VCaP (cell line): ENCODE measurements around the gene MAGEA11.
A peak's percentile ranks its signal among the peaks of the same experiment; 100 is the strongest.
"Not testable (repeated sequence)": the region's sequence is repeated elsewhere in the genome, so short reads cannot be mapped to it uniquely, and the experiment has no call there.

Experiments
- H3K27ac ChIP-seq: fragments of 450-650 bp; 2 replicates; pipeline ENCODE4 v1.5.1; 2017
- CTCF ChIP-seq: fragments of 450-650 bp; conservative IDR thresholded peaks from 2 replicates; pipeline ENCODE4 v1.5.1; 2017; ENCODE audit warnings: mild to moderate bottlenecking, moderate library complexity

The MAGEA11 gene

GRCh38 chrX:149713279-149714050 lies 1.6 kb downstream of the MAGEA11 start:
- H3K27ac ChIP-seq = no peak overlapping the region
- TF ChIP-seq CTCF = no peak

GRCh38 chrX:149715468-149715867 lies 3.6 kb downstream of the MAGEA11 start:
- H3K27ac ChIP-seq = no peak overlapping the region
- no peak for TF ChIP-seq CTCF

GRCh38 chrX:149716632-149717031 lies 4.8 kb downstream of the MAGEA11 start:
- TF ChIP-seq CTCF = no peak

GRCh38 chrX:149717803-149718202 lies 5.9 kb downstream of the MAGEA11 start:
- no peak for TF ChIP-seq CTCF
- no peak overlapping the region for H3K27ac ChIP-seq

More at GRCh38 chrX:149716632-149717031, 4.8 kb downstream of the MAGEA11 start:
- no peak overlapping the region for H3K27ac ChIP-seq

- H3K27ac ChIP-seq = no peak overlapping the region
- TF ChIP-seq CTCF = no peak
Measured at GRCh38 chrX:149718757-149719156, 6.9 kb downstream of the MAGEA11 start.

GRCh38 chrX:149720021-149720689 lies 8.3 kb downstream of the MAGEA11 start:
- peak overlapping the region; percentile 44 for H3K27ac ChIP-seq
- no peak for TF ChIP-seq CTCF

- H3K27ac ChIP-seq = not testable (repeated sequence)
Measured at GRCh38 chrX:149721241-149721640, 9.4 kb downstream of the MAGEA11 start.

GRCh38 chrX:149721778-149722177 lies 9.9 kb downstream of the MAGEA11 start:
- TF ChIP-seq CTCF = no peak
- no peak overlapping the region for H3K27ac ChIP-seq

GRCh38 chrX:149723583-149724118 lies 11.8 kb downstream of the MAGEA11 start:
- not testable (repeated sequence) for H3K27ac ChIP-seq

GRCh38 chrX:149727308-149727707 lies 15.4 kb downstream of the MAGEA11 start:
- H3K27ac ChIP-seq = not testable (repeated sequence)

- not testable (repeated sequence) for H3K27ac ChIP-seq
Measured at GRCh38 chrX:149742269-149742668, 30.4 kb downstream of the MAGEA11 start.
